Progenitor cell of endocrine pancreas (in vitro differentiated cells): ENCODE data around the gene SEMA4D. TPM values are rescaled to one million over a fixed set of nuclear protein-coding genes. Genes with fewer than 3 reads are reported as not detected.

Experiments used
- DNase-seq: peaks from one replicate; pipeline ENCODE4 v3.0.0; 2021; ENCODE audit warnings: low spot score; ENCODE audit not compliant: unreplicated experiment
- H3K27ac Mint-ChIP-seq: 2 replicates; pipeline ENCODE4 v1.8.0; 2021; ENCODE audit warnings: mild to moderate bottlenecking, moderate library complexity, mixed read lengths
- H3K27me3 Mint-ChIP-seq: 2 replicates; pipeline ENCODE4 v1.8.0; 2021; ENCODE audit warnings: mixed read lengths
- H3K36me3 Mint-ChIP-seq: 2 replicates; pipeline ENCODE4 v1.8.0; 2022; ENCODE audit warnings: mixed read lengths; ENCODE audit not compliant: insufficient read depth
- H3K4me1 Mint-ChIP-seq: 2 replicates; pipeline ENCODE4 v1.8.0; 2021; ENCODE audit warnings: low read depth, mixed read lengths
- H3K4me3 Mint-ChIP-seq: 2 replicates; pipeline ENCODE4 v1.8.0; 2021; ENCODE audit warnings: low read depth, mild to moderate bottlenecking, moderate library complexity, mixed read lengths
- H3K9me3 Mint-ChIP-seq: 2 replicates; pipeline ENCODE4 v1.8.0; 2021; ENCODE audit warnings: low read depth, mixed read lengths
- CTCF ChIP-seq: fragments of 200-600 bp; sonication (generic); IDR thresholded peaks from one replicate; pipeline ENCODE4 v1.5.0; 2021; ENCODE audit warnings: antibody characterized with exemption, mild to moderate bottlenecking; ENCODE audit not compliant: unreplicated experiment
- total RNA-seq: library from RNA; stranded (reverse); gene quantifications from 2 replicates; pipeline ENCODE4 v1.2.1, GENCODE V29; 2021

SEMA4D gene
- total RNA-seq, 1 donor from 2014 or later = 63.1 TPM

DNA sequence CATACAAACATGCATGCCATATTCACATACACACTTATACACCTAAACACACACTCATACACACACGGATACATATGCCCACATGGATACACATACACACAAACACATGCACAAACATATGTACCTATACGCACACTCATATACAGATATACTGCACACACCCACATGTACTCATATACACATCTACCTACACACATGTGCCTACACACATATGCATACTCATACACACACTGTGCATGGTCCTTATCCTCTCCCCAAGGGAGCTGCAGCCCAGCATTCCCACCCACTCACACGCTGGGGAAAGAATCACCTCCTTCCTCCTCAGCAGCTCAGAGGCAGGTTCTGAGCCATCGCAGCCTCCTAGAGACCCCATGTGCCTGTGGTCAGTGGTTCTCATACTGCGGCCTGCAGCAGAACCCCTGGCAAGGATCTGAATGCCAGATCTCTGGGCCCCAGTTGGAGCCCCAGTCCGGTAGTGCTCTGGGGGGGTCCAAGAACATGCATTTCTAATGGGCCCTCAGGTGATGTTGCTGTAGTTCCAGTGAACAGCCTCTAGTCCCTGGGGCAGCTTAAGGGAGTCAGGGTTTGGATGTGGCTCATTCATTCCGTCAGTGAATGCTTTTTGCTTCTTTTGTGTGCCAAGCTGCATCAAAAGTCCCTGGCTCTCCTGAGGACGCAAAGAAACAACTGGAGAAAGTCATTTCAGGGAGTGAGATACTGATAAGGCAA is 39.0 kb downstream of the SEMA4D start:
- H3K36me3 Mint-ChIP-seq = peaks cover 3% of the 10 kb centered on the region
- TF ChIP-seq CTCF = no peak
- no peak for DNase-seq
- H3K27ac Mint-ChIP-seq = no peak overlapping the region
- no peaks in the 10 kb centered on the region for H3K9me3 Mint-ChIP-seq
- H3K4me3 Mint-ChIP-seq = no peak overlapping the region
- H3K27me3 Mint-ChIP-seq = no peaks in the 10 kb centered on the region
- H3K4me1 Mint-ChIP-seq = no peaks in the 10 kb centered on the region

- DNase-seq = no peak
- TF ChIP-seq CTCF = no peak
- H3K9me3 Mint-ChIP-seq = no peaks in the 10 kb centered on the region
- peaks cover 5% of the 10 kb centered on the region for H3K36me3 Mint-ChIP-seq
- no peaks in the 10 kb centered on the region for H3K4me1 Mint-ChIP-seq
- no peaks in the 10 kb centered on the region for H3K27me3 Mint-ChIP-seq
- H3K27ac Mint-ChIP-seq = no peak overlapping the region
- H3K4me3 Mint-ChIP-seq = no peak overlapping the region
These were observed 40.5 kb downstream of the SEMA4D start for GRCh38 chr9:89457376-89457855.

DNA sequence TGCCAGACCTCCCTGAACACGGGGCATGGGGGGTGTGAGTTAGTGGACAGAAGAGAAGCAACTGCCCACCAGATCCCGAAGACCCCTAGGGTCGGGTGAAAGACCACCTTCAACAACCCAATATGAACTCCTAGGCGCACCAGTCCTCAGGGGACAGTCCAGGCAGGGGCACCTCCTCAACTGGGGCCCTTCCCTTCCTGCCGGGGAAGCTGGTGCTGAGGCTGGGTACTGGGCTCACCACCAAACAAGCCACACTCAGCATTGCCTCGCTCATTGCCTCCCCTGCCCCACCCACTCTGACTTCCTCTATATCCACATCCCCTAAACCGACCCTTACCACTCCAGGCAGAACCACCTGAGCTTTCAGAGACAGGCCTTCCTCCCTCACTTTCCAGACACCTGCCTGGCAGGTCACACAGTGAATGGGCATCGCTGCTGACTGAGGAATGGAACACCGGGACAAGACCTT is 42.5 kb downstream of the SEMA4D start:
- no peaks in the 10 kb centered on the region for H3K9me3 Mint-ChIP-seq
- no peak overlapping the region for H3K4me3 Mint-ChIP-seq
- TF ChIP-seq CTCF = no peak
- no peaks in the 10 kb centered on the region for H3K4me1 Mint-ChIP-seq
- DNase-seq = no peak
- H3K27me3 Mint-ChIP-seq = no peaks in the 10 kb centered on the region
- peaks cover 5% of the 10 kb centered on the region for H3K36me3 Mint-ChIP-seq
- H3K27ac Mint-ChIP-seq = no peak overlapping the region

- TF ChIP-seq CTCF = no peak
- no peaks in the 10 kb centered on the region for H3K9me3 Mint-ChIP-seq
- no peaks in the 10 kb centered on the region for H3K4me1 Mint-ChIP-seq
- no peak overlapping the region for H3K27ac Mint-ChIP-seq
- DNase-seq = no peak
- no peak overlapping the region for H3K4me3 Mint-ChIP-seq
- no peaks in the 10 kb centered on the region for H3K27me3 Mint-ChIP-seq
- H3K36me3 Mint-ChIP-seq = peaks cover 5% of the 10 kb centered on the region
These were observed 43.2 kb downstream of the SEMA4D start for GRCh38 chr9:89454498-89455355.

DNA sequence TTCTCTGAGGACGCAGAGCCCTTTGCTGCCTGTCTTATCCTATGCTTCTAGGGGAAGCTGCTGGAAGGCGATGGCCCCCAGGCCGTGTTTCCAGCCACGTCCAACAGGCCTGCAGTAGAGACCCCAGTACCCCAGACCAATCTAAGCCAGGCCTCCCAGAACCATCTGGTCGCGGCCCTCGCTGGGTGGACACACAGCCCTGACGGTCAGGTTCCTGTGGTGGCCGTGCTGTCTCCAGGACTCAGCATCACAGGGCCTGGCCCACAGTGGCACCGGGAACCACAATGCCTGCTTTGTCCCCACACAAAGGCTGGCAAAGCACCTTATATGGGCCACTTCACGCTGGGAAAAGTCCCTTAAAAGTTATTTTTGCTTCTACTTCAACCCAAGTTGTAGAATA is 44.5 kb downstream of the SEMA4D start:
- Mint-ChIP-seq H3K4me3 (no peak overlapping the region), H3K27me3 (no peaks in the 10 kb centered on the region), H3K27ac (no peak overlapping the region), H3K4me1 (no peaks in the 10 kb centered on the region), H3K36me3 (peaks cover 5% of the 10 kb centered on the region), H3K9me3 (no peaks in the 10 kb centered on the region)
- no peak for DNase-seq
- TF ChIP-seq CTCF = no peak
